ENCODE measurements around the gene LIME1.
"Not testable (repeated sequence)": the region's sequence is repeated elsewhere in the genome, so short reads cannot be mapped to it uniquely, and the experiment has no call there.

The LIME1 gene

GRCh38 chr20:63708301-63709148 lies 27.9 kb upstream of the LIME1 start:
- no peak for DNase-seq

DNA sequence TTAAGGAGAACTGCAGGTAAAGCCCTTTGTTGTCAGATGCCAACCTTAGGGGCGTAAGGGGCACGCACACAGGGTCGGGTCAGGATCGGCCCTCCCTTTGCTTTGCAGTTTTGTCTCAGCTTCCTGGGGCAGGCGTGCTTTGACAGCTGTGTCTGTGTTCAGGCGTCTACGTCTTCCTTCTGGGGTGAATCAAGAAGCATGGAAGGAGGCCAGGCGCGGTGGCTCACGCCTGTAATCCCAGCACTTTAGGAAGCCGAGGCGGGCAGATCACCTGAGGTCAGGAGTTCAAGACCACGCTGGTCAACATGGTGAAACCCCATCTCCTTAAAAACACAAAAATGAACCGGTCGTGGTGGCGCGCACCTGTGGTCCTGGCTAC lies 27.3 kb upstream of the LIME1 start:
- no peak for DNase-seq

- no peak for DNase-seq
Measured at GRCh38 chr20:63711085-63711645, 25.3 kb upstream of the LIME1 start.

- DNase-seq: no peak
Measured at GRCh38 chr20:63712191-63712590, 24.3 kb upstream of the LIME1 start.

DNA sequence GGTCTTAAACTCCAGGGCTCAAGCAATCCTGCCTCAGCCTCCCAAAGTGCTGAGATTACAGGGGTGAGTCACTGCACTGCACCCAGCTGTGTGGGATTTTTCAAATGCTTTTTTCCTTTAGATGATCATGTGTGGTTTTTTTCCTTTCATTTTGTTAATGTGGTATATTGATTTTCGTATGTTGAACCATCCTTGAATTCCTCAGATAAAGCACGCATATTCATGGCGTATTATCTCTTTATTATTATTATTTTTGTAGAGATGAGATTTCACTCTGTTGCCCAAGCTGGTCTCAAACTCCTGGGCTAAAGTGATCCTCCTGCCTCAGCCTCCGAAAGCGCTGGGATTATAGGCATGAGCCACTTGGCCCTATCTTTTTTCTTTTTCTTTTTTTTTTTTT lies 21.6 kb upstream of the LIME1 start:
- no peak for DNase-seq

DNA sequence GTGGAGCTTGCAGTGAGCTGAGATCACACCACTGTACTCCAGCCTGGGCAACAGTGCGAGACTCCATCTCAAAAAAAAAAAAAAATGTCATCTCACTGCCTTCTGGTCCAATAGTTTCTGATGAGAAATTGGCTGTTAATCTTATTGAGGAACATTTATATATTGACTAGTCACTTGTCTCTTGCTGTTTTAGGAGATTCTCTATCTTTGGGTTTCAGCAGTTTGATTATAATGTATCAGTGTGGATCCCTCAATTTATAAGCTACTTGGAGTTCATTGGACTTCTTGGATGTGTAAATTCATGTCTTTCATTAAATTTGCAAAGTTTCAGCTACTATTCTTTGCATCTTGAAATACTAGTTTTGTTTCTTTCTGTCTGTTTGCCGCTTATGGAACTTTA lies 17.5 kb upstream of the LIME1 start:
- DNase-seq: no peak

- not testable (repeated sequence) for DNase-seq
Measured at GRCh38 chr20:63722967-63723622, 13.4 kb upstream of the LIME1 start.

- not testable (repeated sequence) for DNase-seq
Measured at GRCh38 chr20:63730189-63730733, 6.2 kb upstream of the LIME1 start.

DNA sequence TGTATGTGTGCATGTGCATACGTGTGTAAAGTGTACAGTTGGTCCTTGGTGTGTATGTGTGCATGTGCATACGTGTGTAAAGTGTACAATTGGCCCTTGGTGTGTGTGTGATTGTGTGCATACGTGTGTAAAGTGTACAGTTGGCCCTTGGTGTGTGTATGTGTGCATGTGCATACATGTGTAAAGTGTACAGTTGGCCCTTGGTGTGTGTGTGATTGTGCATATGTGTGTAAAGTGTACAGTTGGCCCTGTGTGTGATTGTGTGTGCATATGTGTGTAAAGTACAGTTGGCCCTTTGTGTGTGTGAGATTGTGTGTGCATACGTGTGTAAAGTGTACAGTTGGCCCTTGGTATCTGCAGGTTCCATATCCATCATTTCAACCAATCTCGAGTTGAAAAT lies 5.1 kb upstream of the LIME1 start:
- DNase-seq: no peak

- no peak for DNase-seq
Measured at GRCh38 chr20:63732118-63733095, 4.1 kb upstream of the LIME1 start.

DNA sequence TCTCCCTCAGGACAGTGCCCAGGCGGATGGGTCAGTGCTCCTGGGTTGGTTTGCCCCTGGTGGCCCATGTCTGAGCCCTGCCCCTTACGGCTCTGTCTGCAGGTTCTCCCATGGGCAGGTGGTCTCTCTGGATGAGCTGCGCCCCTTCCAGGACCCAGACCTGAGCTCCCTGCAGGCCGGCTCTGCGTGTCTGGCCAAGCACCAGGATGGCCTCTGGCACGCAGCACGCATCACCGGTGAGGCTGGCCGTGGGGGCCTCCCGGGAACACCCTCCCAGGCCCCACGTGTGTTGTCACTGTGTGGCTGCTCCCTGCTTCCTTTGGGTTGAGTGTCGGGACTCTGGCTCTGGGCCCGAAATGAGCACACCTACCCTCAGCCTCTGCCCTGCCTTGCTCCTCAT lies 3.3 kb upstream of the LIME1 start:
- DNase-seq: no peak

DNA sequence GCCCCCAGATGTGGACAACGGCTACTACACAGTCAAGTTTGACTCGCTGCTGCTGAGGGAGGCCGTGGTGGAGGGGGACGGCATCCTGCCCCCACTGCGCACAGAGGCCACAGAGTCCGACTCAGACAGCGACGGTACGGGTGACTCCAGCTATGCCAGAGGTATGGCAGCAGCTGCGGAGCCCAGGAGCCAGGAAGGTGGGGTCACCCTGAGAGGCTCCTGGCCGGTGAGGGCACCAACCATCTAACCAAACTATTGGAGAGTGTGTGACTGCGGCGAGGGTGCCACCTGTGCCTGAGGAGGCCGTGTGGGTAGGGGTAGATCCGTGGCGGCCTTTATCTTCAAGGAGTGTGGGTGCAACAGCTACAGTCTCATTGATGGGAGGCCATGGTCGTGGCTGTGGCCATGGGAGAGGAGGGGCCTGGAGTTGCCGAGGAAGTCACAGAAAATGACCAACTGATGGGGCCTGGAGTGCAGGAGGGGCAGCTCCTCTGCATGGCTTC lies 2.8 kb upstream of the LIME1 start:
- DNase-seq: no peak

DNA sequence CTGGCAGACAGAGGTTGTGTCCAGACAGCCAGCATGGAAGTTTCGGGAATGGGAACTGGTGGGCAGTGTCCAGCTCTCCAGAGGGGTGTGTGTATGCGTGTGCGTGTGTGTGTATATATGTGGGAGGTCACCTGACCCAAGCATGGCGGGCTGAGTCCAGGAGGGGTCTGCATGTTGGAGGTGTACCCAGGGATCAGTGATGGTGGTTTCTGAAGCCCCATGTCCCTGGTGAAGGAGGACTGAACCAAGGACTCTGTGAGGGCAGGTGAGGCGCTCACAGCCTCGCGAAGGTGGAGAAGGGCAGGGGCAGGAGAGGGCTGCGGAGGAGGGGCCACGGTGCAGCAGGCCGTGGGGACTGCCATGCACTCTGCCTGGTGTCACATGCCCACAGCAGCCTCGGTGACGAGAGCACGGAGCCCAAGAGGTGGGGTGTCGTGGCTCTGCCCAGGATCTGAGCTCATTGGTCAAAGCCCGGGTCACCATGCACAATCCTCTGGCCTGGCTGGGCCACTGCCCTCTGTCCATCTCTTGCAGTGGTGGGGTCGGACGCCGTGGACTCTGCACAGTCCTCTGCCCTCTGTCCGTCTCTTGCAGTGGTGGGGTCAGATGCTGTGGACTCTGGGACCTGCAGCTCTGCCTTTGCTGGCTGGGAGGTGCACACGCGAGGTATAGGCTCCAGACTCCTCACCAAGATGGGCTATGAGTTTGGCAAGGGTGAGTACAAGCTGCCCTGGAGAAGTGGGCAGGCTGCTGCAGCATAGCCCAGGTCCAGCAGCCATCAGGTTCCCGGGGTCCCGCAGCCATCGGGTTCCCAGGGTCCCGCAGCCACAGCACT lies 2.1 kb upstream of the LIME1 start:
- DNase-seq: no peak

GRCh38 chr20:63734946-63735858 lies 1.3 kb upstream of the LIME1 start:
- DNase-seq: no peak

GRCh38 chr20:63736893-63737694 lies 630 bp downstream of the LIME1 start:
- peak; percentile 47 to 55 for DNase-seq

- no peak for DNase-seq
Measured at GRCh38 chr20:63737695-63737944, 1.2 kb downstream of the LIME1 start.

- peak; percentile 42 to 46 for DNase-seq
Measured at GRCh38 chr20:63737945-63738686, 1.7 kb downstream of the LIME1 start.

GRCh38 chr20:63738687-63739129 lies 2.2 kb downstream of the LIME1 start:
- peak; percentile 46 to 53 for DNase-seq
